ENCODE measurements around the gene DLGAP1.

Gene DLGAP1

GRCh38 chr18:3839581-3839981, 615.5 kb downstream of the DLGAP1 start:
- H3K4me1 ChIP-seq (ENCODE audit: control insufficient read depth, insufficient read depth, low read length), result no peaks in the 10 kb centered on the region
- ChIA-PET POLR2A (no interaction called here), CTCF (interaction anchor here (1.0 kb wide), 2 partner anchors 30 to 69 kb away, joined by 3 read pairs; no protein-coding TSS in a partner anchor)
- H3K4me3 ChIP-seq (ENCODE audit: low read depth, low read length), result no peak overlapping the region
- no peak overlapping the region for H3K27ac ChIP-seq (ENCODE audit: extremely low read depth, low read depth, low read length)
- no peaks in the 10 kb centered on the region for H3K9me3 ChIP-seq (ENCODE audit: control insufficient read depth, insufficient read depth, low read depth, low read length)
- TF ChIP-seq GLI4 (tag by site-specific recombination; IDR thresholded peaks at IDR 0.05), result no peak
- TF ChIP-seq ZNF335 (tag by site-specific recombination; conservative IDR thresholded peaks at IDR 0.05), result no peak
- TF ChIP-seq, protein P1, sequence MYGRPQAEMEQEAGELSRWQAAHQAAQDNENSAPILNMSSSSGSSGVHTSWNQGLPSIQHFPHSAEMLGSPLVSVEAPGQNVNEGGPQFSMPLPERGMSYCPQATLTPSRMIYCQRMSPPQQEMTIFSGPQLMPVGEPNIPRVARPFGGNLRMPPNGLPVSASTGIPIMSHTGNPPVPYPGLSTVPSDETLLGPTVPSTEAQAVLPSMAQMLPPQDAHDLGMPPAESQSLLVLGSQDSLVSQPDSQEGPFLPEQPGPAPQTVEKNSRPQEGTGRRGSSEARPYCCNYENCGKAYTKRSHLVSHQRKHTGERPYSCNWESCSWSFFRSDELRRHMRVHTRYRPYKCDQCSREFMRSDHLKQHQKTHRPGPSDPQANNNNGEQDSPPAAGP (tag by site-specific recombination; IDR thresholded peaks at IDR 0.05), result no peak
- TF ChIP-seq, protein P2, sequence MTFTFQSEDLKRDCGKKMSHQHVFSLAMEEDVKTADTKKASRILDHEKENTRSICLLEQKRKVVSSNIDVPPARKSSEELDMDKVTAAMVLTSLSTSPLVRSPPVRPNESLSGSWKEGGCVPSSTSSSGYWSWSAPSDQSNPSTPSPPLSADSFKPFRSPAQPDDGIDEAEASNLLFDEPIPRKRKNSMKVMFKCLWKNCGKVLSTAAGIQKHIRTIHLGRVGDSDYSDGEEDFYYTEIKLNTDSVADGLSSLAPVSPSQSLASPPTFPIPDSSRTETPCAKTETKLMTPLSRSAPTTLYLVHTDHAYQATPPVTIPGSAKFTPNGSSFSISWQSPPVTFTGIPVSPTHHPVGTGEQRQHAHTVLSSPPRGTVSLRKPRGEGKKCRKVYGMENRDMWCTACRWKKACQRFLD (tag by site-specific recombination; IDR thresholded peaks at IDR 0.05), result no peak
- TF ChIP-seq ZNF292 (tag by site-specific recombination; IDR thresholded peaks at IDR 0.05; ENCODE audit: borderline replicate concordance, low read depth), result no peak
- TF ChIP-seq KLF1 (tag by site-specific recombination; IDR thresholded peaks at IDR 0.05), result no peak
- TF ChIP-seq ZNF274 (IDR thresholded peaks at IDR 0.05; ENCODE audit: low read length), result no peak
- TF ChIP-seq ZNF274 (tag by site-specific recombination; IDR thresholded peaks at IDR 0.05; ENCODE audit: borderline replicate concordance), result no peak
- TF ChIP-seq SP3 (tag by site-specific recombination; IDR thresholded peaks at IDR 0.05), result no peak
- no peak for TF ChIP-seq ZNF266 (tag by site-specific recombination; IDR thresholded peaks at IDR 0.05; ENCODE audit: low read depth)
- TF ChIP-seq CTCF (tag by site-specific recombination; IDR thresholded peaks at IDR 0.05), result no peak
- no peak for TF ChIP-seq TRIM28 (IDR thresholded peaks at IDR 0.05; ENCODE audit: borderline replicate concordance, low read length)
- TF ChIP-seq OVOL3 (tag by site-specific recombination; IDR thresholded peaks at IDR 0.05), result no peak
- no peak for TF ChIP-seq ZNF239 (tag by site-specific recombination; IDR thresholded peaks at IDR 0.05)
- no peak for TF ChIP-seq ZNF544 (tag by site-specific recombination; IDR thresholded peaks at IDR 0.05)
- TF ChIP-seq ZNF184 (tag by site-specific recombination; IDR thresholded peaks at IDR 0.05), result no peak
- no peak for TF ChIP-seq ZNF175 (tag by site-specific recombination; IDR thresholded peaks at IDR 0.05)
- no peak for TF ChIP-seq ZNF660 (tag by site-specific recombination; IDR thresholded peaks at IDR 0.05)
- TF ChIP-seq ZNF561 (tag by site-specific recombination; IDR thresholded peaks at IDR 0.05; ENCODE audit: borderline replicate concordance), result no peak
- no peak for TF ChIP-seq ZNF677 (tag by site-specific recombination; IDR thresholded peaks at IDR 0.05)
- TF ChIP-seq, protein P3, sequence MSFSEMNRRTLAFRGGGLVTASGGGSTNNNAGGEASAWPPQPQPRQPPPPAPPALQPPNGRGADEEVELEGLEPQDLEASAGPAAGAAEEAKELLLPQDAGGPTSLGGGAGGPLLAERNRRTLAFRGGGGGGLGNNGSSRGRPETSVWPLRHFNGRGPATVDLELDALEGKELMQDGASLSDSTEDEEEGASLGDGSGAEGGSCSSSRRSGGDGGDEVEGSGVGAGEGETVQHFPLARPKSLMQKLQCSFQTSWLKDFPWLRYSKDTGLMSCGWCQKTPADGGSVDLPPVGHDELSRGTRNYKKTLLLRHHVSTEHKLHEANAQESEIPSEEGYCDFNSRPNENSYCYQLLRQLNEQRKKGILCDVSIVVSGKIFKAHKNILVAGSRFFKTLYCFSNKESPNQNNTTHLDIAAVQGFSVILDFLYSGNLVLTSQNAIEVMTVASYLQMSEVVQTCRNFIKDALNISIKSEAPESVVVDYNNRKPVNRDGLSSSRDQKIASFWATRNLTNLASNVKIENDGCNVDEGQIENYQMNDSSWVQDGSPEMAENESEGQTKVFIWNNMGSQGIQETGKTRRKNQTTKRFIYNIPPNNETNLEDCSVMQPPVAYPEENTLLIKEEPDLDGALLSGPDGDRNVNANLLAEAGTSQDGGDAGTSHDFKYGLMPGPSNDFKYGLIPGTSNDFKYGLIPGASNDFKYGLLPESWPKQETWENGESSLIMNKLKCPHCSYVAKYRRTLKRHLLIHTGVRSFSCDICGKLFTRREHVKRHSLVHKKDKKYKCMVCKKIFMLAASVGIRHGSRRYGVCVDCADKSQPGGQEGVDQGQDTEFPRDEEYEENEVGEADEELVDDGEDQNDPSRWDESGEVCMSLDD (tag by site-specific recombination; IDR thresholded peaks at IDR 0.05), result no peak
- no peaks in the 10 kb centered on the region for H3K36me3 ChIP-seq (ENCODE audit: control insufficient read depth in 2 of 2, insufficient read depth in 1 of 2, low read length in 2 of 2)
